Stimulated activated CD8-positive, alpha-beta memory T cell treated with anti-CD3 and anti-CD28 coated beads, Interleukin-7, amount 100 ng/mL, for 4 hours (primary cell): Measurements from ENCODE around the gene CCDC33.

Experiments used
- DNase-seq, 2 donors: peaks; one replicate each; pipeline ENCODE4 v3.0.0-alpha.2; 2020; ENCODE audit warnings: low read depth in 2 of 2

CCDC33 gene

GRCh38 chr15:74380361-74381189 lies 144.4 kb downstream of the CCDC33 start:
- no peak for DNase-seq

GRCh38 chr15:74381190-74381453 lies 145.0 kb downstream of the CCDC33 start:
- DNase-seq = no peak

GRCh38 chr15:74381481-74381880 lies 145.4 kb downstream of the CCDC33 start:
- no peak for DNase-seq

- DNase-seq = peak; percentile 44 to 63
Observed at GRCh38 chr15:74382004-74382816, 146.1 kb downstream of the CCDC33 start.

- DNase-seq = no peak
Observed at GRCh38 chr15:74383286-74383685, 147.2 kb downstream of the CCDC33 start.

- DNase-seq = peak; percentile 79 to 81
Observed at GRCh38 chr15:74383695-74384565, 147.8 kb downstream of the CCDC33 start.

- DNase-seq = no peak
Observed at GRCh38 chr15:74384566-74384880, 148.4 kb downstream of the CCDC33 start.

- DNase-seq = peak; percentile 63
Observed at GRCh38 chr15:74384881-74385643, 148.9 kb downstream of the CCDC33 start.

- DNase-seq = no peak
Observed at GRCh38 chr15:74385733-74386132, 149.6 kb downstream of the CCDC33 start.
